Activated B cell treated with CpG ODN at 0.5 μM for 24 hours (primary cell): Measurements from ENCODE around the gene TIGD1. TPM values are rescaled to one million over a fixed set of nuclear protein-coding genes. Genes with fewer than 3 reads are reported as not detected.

Source experiments
- ATAC-seq: fragments of 200-7000 bp; cut with Tn5 transposase; one replicate; pipeline ENCODE4 v1.10.0; 2021; ENCODE audit warnings: low read depth, mild to moderate bottlenecking, moderate library complexity
- CTCF ChIA-PET: fragments of 350-600 bp; sonication (Branson Sonifier 250); formaldehyde crosslinking; loops from one replicate; lab custom pipeline; 2021; ENCODE audit warnings: antibody characterized with exemption; lab: Charles Lee
- POLR2A ChIA-PET: fragments of 350-600 bp; sonication (Branson Sonifier 250); formaldehyde crosslinking; loops from one replicate; lab custom pipeline; 2021; ENCODE audit warnings: antibody characterized with exemption; lab: Charles Lee
- DNase-seq: peaks from one replicate; pipeline ENCODE4 v3.0.0; 2022
- H3K27ac Mint-ChIP-seq: one replicate; pipeline ENCODE4 v1.8.0; 2020; ENCODE audit warnings: mixed read lengths
- H3K27me3 Mint-ChIP-seq: one replicate; pipeline ENCODE4 v1.8.0; 2021; ENCODE audit warnings: mixed read lengths
- H3K36me3 Mint-ChIP-seq: one replicate; pipeline ENCODE4 v1.8.0; 2021; ENCODE audit warnings: low read depth, mixed read lengths
- H3K4me1 Mint-ChIP-seq: one replicate; pipeline ENCODE4 v1.8.0; 2021; ENCODE audit warnings: mixed read lengths
- H3K4me3 Mint-ChIP-seq: one replicate; pipeline ENCODE4 v1.8.0; 2020; ENCODE audit warnings: mild to moderate bottlenecking, mixed read lengths
- H3K9me3 Mint-ChIP-seq: one replicate; pipeline ENCODE4 v1.8.0; 2020; ENCODE audit warnings: mixed read lengths
- CTCF ChIP-seq: fragments of 200-600 bp; IDR thresholded peaks from one replicate; pipeline ENCODE4 v1.8.0; 2022; ENCODE audit warnings: antibody characterized with exemption, mild to moderate bottlenecking
- intact Hi-C: fragments of 100-400 bp; cut with micrococcal nuclease; formaldehyde crosslinking; loops from one replicate; pipeline ENCODE4 v1.15.1; 2024
- total RNA-seq: library from RNA; stranded (reverse); gene quantifications from 2 replicates; pipeline ENCODE4 v1.2.3, GENCODE V29; 2022

The TIGD1 gene
- total RNA-seq, 1 donor from 2014 or later, result 8.8 TPM

- ChIA-PET POLR2A (no interaction called here), CTCF (no interaction called here)
- Mint-ChIP-seq H3K4me1 (peaks cover 2% of the 10 kb centered on the region), H3K36me3 (no peaks in the 10 kb centered on the region), H3K27ac (no peak overlapping the region), H3K9me3 (no peaks in the 10 kb centered on the region), H3K4me3 (no peak overlapping the region), H3K27me3 (peaks cover 29% of the 10 kb centered on the region)
- intact Hi-C loops, result no loop called here
- DNase-seq (no peak), ATAC-seq (no peak)
- TF ChIP-seq CTCF, result no peak
Observed at GRCh38 chr2:232516551-232516950, 33.8 kb downstream of the TIGD1 start.

GRCh38 chr2:232515639-232516038 is 34.7 kb downstream of the TIGD1 start:
- H3K36me3 Mint-ChIP-seq, result no peaks in the 10 kb centered on the region
- no peak overlapping the region for H3K4me3 Mint-ChIP-seq
- DNase-seq (no peak), ATAC-seq (no peak)
- H3K27me3 Mint-ChIP-seq, result peaks cover 26% of the 10 kb centered on the region
- POLR2A ChIA-PET, result no interaction called here
- no peak overlapping the region for H3K27ac Mint-ChIP-seq
- TF ChIP-seq CTCF, result no peak
- no peaks in the 10 kb centered on the region for H3K9me3 Mint-ChIP-seq
- intact Hi-C loops, result no loop called here
- no peaks in the 10 kb centered on the region for H3K4me1 Mint-ChIP-seq
- CTCF ChIA-PET, result no interaction called here

- no peaks in the 10 kb centered on the region for H3K4me1 Mint-ChIP-seq
- no peak overlapping the region for H3K4me3 Mint-ChIP-seq
- H3K36me3 Mint-ChIP-seq, result no peaks in the 10 kb centered on the region
- H3K27ac Mint-ChIP-seq, result no peak overlapping the region
- peaks cover 17% of the 10 kb centered on the region for H3K27me3 Mint-ChIP-seq
- ATAC-seq, result no peak
- CTCF ChIA-PET, result no interaction called here
- TF ChIP-seq CTCF, result no peak
- intact Hi-C loops, result no loop called here
- no peaks in the 10 kb centered on the region for H3K9me3 Mint-ChIP-seq
- no peak for DNase-seq
- POLR2A ChIA-PET, result no interaction called here
Observed at GRCh38 chr2:232513353-232513752, 37.0 kb downstream of the TIGD1 start.

- H3K4me3 Mint-ChIP-seq, result no peak overlapping the region
- peaks cover 17% of the 10 kb centered on the region for H3K27me3 Mint-ChIP-seq
- POLR2A ChIA-PET, result no interaction called here
- no peaks in the 10 kb centered on the region for H3K4me1 Mint-ChIP-seq
- intact Hi-C loops, result no loop called here
- H3K36me3 Mint-ChIP-seq, result no peaks in the 10 kb centered on the region
- TF ChIP-seq CTCF, result no peak
- H3K27ac Mint-ChIP-seq, result no peak overlapping the region
- CTCF ChIA-PET, result no interaction called here
- ATAC-seq (no peak), DNase-seq (no peak)
- no peaks in the 10 kb centered on the region for H3K9me3 Mint-ChIP-seq
Observed at GRCh38 chr2:232512602-232513001, 37.8 kb downstream of the TIGD1 start.

GRCh38 chr2:232511336-232511890 is 38.9 kb downstream of the TIGD1 start:
- POLR2A ChIA-PET, result no interaction called here
- H3K4me1 Mint-ChIP-seq, result no peaks in the 10 kb centered on the region
- H3K27ac Mint-ChIP-seq, result no peak overlapping the region
- ATAC-seq (no peak), DNase-seq (no peak)
- no peaks in the 10 kb centered on the region for H3K9me3 Mint-ChIP-seq
- CTCF ChIA-PET, result no interaction called here
- H3K36me3 Mint-ChIP-seq, result no peaks in the 10 kb centered on the region
- peaks cover 17% of the 10 kb centered on the region for H3K27me3 Mint-ChIP-seq
- TF ChIP-seq CTCF, result no peak
- intact Hi-C loops, result no loop called here
- H3K4me3 Mint-ChIP-seq, result no peak overlapping the region
